Adrenal gland (tissue), 12 donors: ENCODE results near the gene LPO. TPM values are rescaled to one million over a fixed set of nuclear protein-coding genes. Genes with fewer than 3 reads are reported as not detected.
A peak's percentile ranks its signal among the peaks of the same experiment; 100 is the strongest.

Source experiments
- DNase-seq, 7 donors: peaks; one replicate each; pipeline ENCODE4 v3.0.0-alpha.2; 2019 to 2020
- H3K27ac ChIP-seq, 5 donors: fragments of 200-600 bp; sonication (generic) in 4 of 5; 1 replicate in 3 of 5; 2 replicates in 2 of 5; pipeline versions ENCODE4 v1.5.1 to v1.8.0; 2016 to 2020; ENCODE audit warnings: mild to moderate bottlenecking in 1 of 5
- H3K27me3 ChIP-seq: fragments of 200-600 bp; 2 replicates; pipeline ENCODE4 v1.8.0; 2021
- H3K36me3 ChIP-seq, 2 donors: fragments of 200-600 bp; replicated peaks in 1 of 2; 1 replicate in 1 of 2; 2 replicates in 1 of 2; pipeline versions ENCODE4 v1.5.1 to v1.8.0; 2018 to 2022
- H3K4me1 ChIP-seq, 2 donors: fragments of 200-600 bp; replicated peaks in 1 of 2; 1 replicate in 1 of 2; 2 replicates in 1 of 2; pipeline versions ENCODE4 v1.5.1 to v1.8.0; 2018 to 2021
- H3K4me3 ChIP-seq, 4 donors: fragments of 200-600 bp; sonication (generic) in 3 of 4; one replicate each; pipeline ENCODE4 v1.5.1; 2016 to 2018
- H3K9me3 ChIP-seq, 3 donors: fragments of 200-600 bp; sonication (generic) in 1 of 3; replicated peaks in 1 of 3; 1 replicate in 2 of 3; 2 replicates in 1 of 3; pipeline versions ENCODE4 v1.5.1 to v1.8.0; 2016 to 2021
- CTCF ChIP-seq, 6 experiments: fragments of 450-650 bp in 4 of 6; fragments of 200-600 bp in 2 of 6; sonication (generic) in 1 of 6; IDR thresholded peaks; 1 replicate in 5 of 6; 2 replicates in 1 of 6; pipeline versions ENCODE4 v1.5.1 to v1.8.0; 2016 to 2021; ENCODE audit warnings: antibody characterized with exemption in 6 of 6, mild to moderate bottlenecking in 2 of 6, moderate library complexity in 1 of 6
- POLR2A ChIP-seq, 2 donors: fragments of 450-650 bp; IDR thresholded peaks; one replicate each; pipeline ENCODE4 v1.6.1; 2017; ENCODE audit warnings: antibody characterized with exemption in 2 of 2, mild to moderate bottlenecking in 2 of 2, moderate library complexity in 1 of 2
- WGBS, 4 donors: extraction: QIAGEN DNeasy Blood & Tissue Kit in 2 of 4; methylation state at CpG; one replicate each; pipeline versions ENCODE4 v1.1.5 to v1.1.7; 2013 to 2017; 5-methylcytosine and 5-hydroxymethylcytosine counted together
- intact Hi-C, 2 donors: fragments of 100-400 bp; cut with DNase I; formaldehyde crosslinking; loops; one replicate each; pipeline versions ENCODE4 v1.14.1 to v1.15.0; 2022 to 2023
- polyA plus RNA-seq, 3 donors: library from polyadenylated mRNA; stranded (reverse); fragments of 200-250 nt in 2 of 3; fragments of 350-450 nt in 1 of 3; fragmentation: Illumina TruSeq in 1 of 3; extraction: RNeasy Lipid Tissue Mini Kit (QIAGEN cat#74804) in 1 of 3; gene quantifications; one replicate each; pipeline ENCODE4 v1.2.3, GENCODE V29; 2013 to 2014
- total RNA-seq, 9 donors: library from RNA; depleted of rRNA in 4 of 9; stranded (reverse); fragments of >200 nt in 4 of 9; fragments of 120-200 nt in 1 of 9; fragmentation: NEBNext Ultra II Directional in 1 of 9; extraction: Animal tissue kit (Norgen Biotek cat#: 25700) in 1 of 9; gene quantifications; one replicate each; pipeline versions ENCODE4 v1.1.0 to v1.2.4, GENCODE V29; 2013 to 2023
- donor health status: healthy with polysubstance abuse.
- donor health status: Bipolar disorder and iron deficiency.
- donor health status: DM: yes; HTN: yes; CAD: no.
- donor health status: DM: no; HTN: no; CAD: no.
- donor health status: DM: no; HTN: no; CAD: no.
- donor health status: DM: yes; HTN: yes; CAD: no.

LPO gene
- total and polyA plus RNA-seq, 12 donors: 0.06 to 0.16 TPM; not detected in 10

DNA sequence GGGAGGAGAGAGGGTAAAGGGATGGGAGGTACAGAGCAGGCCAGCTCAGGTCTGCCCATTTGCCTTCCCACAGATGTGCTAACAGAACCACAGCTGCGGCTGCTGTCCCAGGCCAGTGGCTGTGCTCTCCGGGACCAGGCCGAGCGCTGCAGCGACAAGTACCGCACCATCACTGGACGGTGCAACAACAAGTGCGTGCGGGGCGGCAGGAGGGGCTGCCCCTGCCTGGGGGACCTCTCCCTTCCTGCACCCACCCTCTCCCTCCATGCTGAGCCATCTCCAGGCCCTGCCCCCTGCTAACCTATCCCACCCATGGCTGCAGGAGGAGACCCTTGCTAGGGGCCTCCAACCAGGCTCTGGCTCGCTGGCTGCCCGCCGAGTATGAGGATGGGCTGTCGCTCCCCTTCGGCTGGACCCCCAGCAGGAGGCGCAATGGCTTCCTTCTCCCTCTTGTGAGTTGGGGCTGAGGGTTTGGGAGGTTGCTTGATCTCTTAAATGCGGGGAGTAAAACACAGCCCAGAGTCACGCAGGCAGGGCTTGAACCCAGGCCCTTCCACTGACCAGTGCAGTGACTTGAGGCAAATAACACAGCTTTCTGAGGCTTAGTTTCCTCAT lies 44.6 kb upstream of the LPO start:
- Histone ChIP-seq H3K9me3 (no peaks in the 10 kb centered on the region), H3K4me3 (no peak overlapping the region), H3K36me3 (no peaks in the 10 kb centered on the region), H3K27me3 (peaks cover 9% of the 10 kb centered on the region), H3K27ac (no peak overlapping the region), H3K4me1 (no peaks in the 10 kb centered on the region)
- DNase-seq: no peak
- intact Hi-C loops: no loop called here
- no peak for TF ChIP-seq POLR2A (IDR thresholded peaks at IDR 0.05)
- WGBS, 4 donors: 79 to 95% (median 83%) methylated on average over 4 to 18 of the region's 18 CpGs

DNA sequence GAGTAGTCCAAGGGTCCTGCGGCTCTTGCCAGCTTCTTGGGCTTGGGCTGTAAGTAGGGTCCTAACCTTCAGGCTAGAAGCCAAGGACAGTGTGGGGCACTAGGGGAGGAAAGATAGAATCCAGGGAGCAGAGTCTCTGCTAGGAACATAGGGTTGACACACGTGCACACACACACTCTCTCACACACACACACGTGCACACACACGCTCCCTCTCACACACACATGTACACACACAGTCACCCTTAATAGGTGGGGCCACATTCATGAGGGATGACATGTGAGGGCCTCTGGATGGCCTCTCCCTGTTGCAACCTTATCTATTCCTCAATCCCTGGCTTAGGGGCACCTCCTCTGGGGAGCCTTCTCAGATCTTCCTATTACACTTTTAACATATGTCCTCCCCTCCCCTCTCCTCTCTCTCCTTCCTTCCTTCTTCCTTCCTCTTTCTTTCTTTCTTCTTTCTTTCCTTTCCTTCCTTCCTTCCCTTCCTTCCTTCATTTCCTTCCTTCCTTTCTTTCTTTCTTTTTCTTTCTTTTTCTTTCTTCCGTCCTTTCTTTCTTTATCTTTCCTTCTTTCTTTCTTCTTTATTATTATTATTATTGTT lies 42.8 kb upstream of the LPO start:
- no peak for DNase-seq
- Histone ChIP-seq H3K9me3 (no peaks in the 10 kb centered on the region), H3K27ac (no peak overlapping the region), H3K4me3 (no peak overlapping the region), H3K36me3 (no peaks in the 10 kb centered on the region), H3K4me1 (no peaks in the 10 kb centered on the region), H3K27me3 (peaks cover 9% of the 10 kb centered on the region)
- intact Hi-C loops: no loop called here
- 80 to 89% (median 81%) methylated on average over 5 of the region's 5 CpGs for WGBS, 4 donors
- TF ChIP-seq CTCF (IDR thresholded peaks at IDR 0.05): no peak
- no peak for TF ChIP-seq POLR2A (IDR thresholded peaks at IDR 0.05)

- intact Hi-C loops: no loop called here
- no peaks in the 10 kb centered on the region for H3K4me1 ChIP-seq
- no peak overlapping the region for H3K4me3 ChIP-seq
- no peaks in the 10 kb centered on the region for H3K36me3 ChIP-seq
- WGBS, 4 donors: 67 to 77% (median 72%) methylated on average over 7 of the region's 7 CpGs
- H3K27me3 ChIP-seq: peaks cover 9% of the 10 kb centered on the region
- H3K27ac ChIP-seq: no peak overlapping the region
- H3K9me3 ChIP-seq: no peaks in the 10 kb centered on the region
- DNase-seq: no peak
- TF ChIP-seq CTCF (IDR thresholded peaks at IDR 0.05) (no peak), POLR2A (IDR thresholded peaks at IDR 0.05) (no peak)
Measured at GRCh38 chr17:58196610-58197009, 41.8 kb upstream of the LPO start.

DNA sequence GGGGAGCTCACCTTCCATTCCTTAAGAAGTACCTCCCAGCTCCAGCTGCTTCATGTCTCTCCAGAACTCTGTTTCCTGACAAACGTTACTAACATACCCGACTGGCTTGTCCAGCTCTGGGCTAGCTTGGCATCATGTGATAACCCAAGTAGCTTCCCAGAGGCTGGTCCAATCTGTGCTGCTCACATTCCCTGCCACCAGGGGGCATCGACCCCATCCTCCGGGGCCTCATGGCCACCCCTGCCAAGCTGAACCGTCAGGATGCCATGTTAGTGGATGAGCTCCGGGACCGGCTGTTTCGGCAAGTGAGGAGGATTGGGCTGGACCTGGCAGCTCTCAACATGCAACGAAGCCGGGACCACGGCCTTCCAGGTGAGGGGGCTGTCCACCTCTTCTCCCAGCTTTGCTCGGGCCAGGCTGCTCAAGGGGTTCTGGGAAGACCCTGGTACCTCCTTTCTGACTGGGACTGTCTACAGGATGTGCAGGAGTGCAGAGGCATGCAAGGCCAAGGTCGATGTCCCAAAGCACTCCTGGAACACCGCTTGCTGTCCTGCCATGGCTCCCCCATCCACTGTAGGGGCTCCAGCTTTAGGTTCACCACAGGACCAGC lies 38.3 kb upstream of the LPO start:
- no peak for TF ChIP-seq POLR2A (IDR thresholded peaks at IDR 0.05)
- peak; percentile 26 to 52 (median 35) for TF ChIP-seq CTCF (IDR thresholded peaks at IDR 0.05)
- Histone ChIP-seq H3K9me3 (no peaks in the 10 kb centered on the region), H3K27me3 (peaks cover 9% of the 10 kb centered on the region), H3K4me1 (no peaks in the 10 kb centered on the region), H3K4me3 (no peak overlapping the region), H3K27ac (no peak overlapping the region), H3K36me3 (no peaks in the 10 kb centered on the region)
- peak; percentile 38 to 70 (median 65) for DNase-seq
- 36 to 41% (median 39%) methylated on average over 7 to 14 of the region's 14 CpGs for WGBS, 4 donors
- intact Hi-C loops: no loop called here
